HG03457 (cell line): ENCODE measurements around the gene XAB2.
"Not testable (repeated sequence)": the region's sequence is repeated elsewhere in the genome, so short reads cannot be mapped to it uniquely, and the experiment has no call there.

Source experiments
- ATAC-seq: cut with Tn5 transposase; IDR thresholded peaks from one replicate; pipeline ENCODE4 v1.9.1; 2021; ENCODE audit warnings: moderate number of reproducible peaks; ENCODE audit not compliant: unreplicated experiment

Gene XAB2

GRCh38 chr19:7650148-7650547 lies 20.8 kb upstream of the XAB2 start:
- no peak for ATAC-seq

- ATAC-seq = no peak
These were observed 19.1 kb upstream of the XAB2 start for GRCh38 chr19:7648265-7649014.

DNA sequence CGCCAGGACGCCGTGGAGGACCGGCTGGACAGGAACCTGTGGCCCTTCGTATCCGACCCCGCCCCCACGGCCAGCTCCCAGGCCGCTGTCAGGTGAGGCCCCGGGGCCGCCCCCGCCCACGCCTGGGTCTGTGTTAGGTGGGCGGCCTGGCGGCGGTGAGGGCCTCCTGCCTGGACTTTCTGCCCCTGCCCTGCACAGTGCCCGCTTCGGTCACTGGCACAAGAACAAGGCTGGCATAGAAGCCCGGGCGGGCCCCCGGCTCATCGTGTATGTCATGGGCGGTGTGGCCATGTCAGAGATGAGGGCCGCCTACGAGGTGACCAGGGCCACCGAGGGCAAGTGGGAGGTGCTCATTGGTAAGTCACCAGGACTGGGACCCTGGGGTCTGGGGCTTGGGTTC lies 17.8 kb upstream of the XAB2 start:
- ATAC-seq = no peak

DNA sequence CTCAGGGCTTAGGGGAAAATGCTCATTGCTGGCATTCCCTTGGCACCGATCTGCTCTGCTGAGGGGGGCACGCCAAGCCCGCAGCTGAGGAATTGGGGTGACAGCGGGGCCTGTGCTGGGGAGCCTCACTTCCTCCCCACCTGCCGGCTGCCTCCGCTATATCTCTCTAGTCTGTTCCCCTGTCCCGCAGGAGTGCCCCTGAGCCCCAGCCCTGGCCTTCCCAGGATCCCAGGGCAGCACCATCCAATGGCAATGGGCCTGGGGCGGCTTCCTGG lies 17.0 kb upstream of the XAB2 start:
- no peak for ATAC-seq

DNA sequence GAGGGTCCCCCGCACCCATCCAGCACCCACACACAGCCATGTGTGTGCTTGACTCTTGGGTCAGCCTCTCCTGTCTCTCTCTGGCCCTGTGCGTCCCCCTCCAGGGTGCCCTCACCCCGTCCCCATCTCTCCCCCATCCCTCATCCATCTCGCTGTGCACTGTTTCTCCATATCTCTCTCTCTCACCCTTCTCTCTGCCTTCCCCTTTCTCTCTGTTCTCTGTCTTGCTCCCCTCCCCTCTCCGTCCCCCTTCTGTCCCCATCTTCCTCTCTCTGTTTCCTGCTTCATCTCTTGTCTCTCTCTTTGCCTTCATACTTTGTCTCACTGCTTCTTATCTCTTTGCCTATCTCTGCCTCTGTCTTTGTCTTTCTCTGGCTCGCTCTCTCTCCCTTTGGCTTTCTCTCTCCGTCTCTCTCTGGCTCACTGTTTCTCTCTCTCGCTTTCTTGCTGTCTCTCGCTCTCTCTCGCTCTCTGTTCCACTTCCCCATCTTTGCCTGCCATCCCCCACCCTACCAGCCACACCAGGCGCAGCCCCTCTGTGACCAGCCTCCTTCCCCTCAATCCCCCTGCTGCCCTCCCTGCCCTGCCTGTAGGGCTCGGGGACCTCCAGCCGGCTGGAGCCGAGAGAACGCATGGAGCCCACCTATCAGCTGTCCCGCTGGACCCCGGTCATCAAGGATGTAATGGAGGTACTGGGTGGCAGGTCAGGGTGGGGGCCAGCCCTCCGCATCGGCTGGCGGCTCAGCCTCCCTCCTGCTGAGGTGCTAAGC lies 16.5 kb upstream of the XAB2 start:
- no peak for ATAC-seq

- ATAC-seq = no peak
These were observed 15.8 kb upstream of the XAB2 start for GRCh38 chr19:7645163-7645562.

GRCh38 chr19:7644550-7644877 lies 15.2 kb upstream of the XAB2 start:
- ATAC-seq = no peak

GRCh38 chr19:7643629-7644549 lies 14.5 kb upstream of the XAB2 start:
- ATAC-seq = not testable (repeated sequence)

- ATAC-seq = no peak
These were observed 13.7 kb upstream of the XAB2 start for GRCh38 chr19:7643031-7643415.

DNA sequence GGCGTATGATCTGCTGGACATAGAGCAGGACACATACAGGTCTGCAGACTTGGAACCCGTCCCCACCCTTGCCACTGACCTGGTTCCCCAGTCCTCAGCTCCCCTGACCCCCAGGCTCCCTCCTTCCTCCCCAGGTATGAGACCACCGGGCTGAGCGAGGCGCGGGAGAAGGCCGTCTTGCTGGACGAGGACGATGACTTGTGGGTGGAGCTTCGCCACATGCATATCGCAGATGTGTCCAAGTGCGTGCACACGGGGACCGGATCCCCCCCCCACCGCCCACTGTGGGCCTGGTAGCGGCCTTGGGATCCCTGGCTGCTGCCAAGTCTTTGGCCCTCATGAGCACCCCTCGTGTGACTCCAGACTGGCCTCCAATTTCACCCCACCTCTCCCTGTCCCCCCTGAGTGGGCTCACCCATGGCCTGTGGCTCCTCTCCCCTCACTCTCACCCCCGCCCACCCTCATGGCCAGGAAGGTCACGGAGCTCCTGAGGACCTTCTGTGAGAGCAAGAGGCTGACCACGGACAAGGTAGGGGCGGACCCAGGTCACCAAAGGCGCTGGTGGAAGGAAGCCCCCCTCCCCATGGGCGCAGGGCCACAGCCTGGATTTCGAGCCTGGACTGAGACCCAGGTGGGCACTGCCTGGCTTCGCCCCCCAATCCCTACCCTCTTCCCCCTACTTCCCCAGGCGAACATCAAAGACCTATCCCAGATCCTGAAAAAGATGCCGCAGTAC lies 13.1 kb upstream of the XAB2 start:
- ATAC-seq = no peak

- ATAC-seq = no peak
These were observed 12.2 kb upstream of the XAB2 start for GRCh38 chr19:7641290-7642276.

DNA sequence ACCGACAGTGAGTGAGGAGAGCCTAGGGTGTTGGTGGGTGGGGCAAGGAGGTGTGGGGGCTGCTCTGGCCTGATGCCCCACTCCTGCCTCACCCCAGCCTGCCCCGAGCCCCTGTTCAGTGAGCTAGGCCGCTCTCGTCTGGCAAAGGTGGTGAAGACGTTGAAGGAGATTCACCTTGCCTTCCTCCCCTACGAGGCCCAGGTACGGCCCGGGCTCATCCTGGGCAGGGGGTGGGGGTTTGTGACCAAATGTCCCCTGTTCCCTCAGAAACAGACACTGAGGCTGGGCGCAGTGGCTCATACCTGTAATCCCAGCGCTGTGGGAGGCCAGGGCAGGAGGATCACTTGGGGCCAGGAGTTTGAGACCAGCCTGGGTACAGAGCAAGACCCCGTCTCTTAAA lies 11.5 kb upstream of the XAB2 start:
- no peak for ATAC-seq

DNA sequence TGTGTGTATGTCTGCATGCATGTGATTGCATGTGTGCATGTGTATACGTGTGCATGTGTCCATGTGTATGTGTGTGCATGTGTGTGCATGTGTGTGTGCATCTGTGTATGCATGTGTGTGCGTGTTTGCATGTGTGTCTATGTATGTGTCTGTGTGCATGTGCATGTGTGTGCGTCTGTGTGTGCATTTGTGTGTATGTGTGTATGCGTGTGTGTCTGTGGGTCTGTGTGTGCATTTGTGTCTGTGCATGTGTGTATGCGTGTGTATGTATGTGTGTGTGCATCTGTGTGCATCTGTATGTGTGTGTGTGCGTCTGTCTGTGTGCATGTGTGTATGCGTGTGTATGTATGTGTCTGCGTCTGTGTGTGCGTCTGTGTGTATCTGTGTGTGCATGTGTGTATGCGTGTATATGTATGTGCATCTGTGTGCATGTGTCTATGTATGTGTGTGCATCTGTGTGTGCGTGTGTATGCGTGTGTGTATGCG lies 10.6 kb upstream of the XAB2 start:
- no peak for ATAC-seq

DNA sequence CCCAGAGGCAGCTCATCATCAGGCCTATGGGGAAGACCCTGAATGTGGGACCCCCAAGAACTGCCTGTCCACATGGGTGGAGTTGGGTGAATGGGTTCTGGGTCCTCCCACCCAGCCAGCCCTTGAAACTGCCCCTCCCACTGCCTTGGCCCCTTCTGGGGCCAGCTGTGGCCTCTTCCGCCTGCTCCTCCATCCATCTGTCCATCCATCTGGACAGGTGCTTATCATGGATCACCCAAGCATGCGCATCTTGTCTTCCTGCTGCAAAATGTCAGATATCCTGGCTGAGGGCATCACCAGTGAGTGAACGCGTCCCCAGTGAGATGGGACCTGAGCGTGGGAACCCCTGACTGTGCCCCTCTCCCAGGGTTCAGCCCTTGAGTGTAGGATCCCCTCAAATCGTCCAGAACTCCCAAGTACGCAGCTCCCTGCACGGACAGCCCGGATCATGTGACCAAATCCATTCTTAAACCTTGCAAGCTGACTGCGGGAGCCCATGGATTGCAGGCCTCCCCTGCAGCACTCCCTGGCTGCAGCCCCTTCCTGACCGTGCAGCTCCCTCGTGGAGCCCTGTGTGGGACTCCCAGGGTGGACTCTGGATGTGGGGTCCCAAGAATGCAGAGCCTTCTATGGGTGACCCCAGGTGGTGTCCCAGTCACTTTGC lies 9.6 kb upstream of the XAB2 start:
- ATAC-seq = no peak

DNA sequence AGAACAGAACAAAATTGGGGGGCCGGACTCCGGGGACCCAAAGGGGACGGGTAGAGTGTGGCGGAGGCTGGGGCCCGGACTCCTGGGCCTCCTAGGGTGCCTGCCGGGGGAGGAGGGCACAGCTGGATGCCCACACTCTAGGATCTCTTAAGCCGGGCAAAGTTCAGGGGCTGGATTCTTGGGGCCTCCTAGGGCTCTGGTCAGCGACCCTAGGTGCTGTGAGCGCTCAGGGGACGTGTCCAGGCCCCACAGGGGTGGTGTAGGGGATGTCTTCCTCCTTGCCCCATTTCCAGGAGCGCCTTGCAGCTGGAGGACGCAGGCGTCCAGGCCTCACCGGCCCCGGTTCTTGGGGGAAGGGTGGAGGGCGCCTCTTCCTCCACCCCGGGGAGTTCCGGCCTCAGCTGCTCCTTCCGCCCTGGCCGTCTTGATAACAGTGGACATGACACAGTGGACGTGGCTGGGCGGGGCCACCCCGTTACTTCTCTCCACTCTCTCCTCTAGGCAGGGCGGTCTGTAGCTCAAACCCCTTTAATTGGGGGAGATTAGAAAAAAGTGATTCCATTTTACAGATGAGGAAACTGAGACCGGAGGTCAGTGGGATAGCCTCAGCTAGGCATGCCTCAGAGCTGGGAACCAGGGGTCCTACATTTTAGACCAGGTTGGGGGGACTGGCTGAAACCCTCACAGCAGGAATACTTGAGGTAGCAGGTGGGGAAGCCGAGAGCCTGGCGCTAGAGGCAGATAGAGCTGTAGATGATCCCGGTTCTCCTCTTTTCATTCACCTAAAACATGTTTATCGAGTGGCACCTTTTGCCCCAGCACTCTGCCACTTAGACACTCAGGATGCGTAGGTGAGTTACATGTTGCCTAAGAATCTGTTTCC lies 8.3 kb upstream of the XAB2 start:
- no peak for ATAC-seq

DNA sequence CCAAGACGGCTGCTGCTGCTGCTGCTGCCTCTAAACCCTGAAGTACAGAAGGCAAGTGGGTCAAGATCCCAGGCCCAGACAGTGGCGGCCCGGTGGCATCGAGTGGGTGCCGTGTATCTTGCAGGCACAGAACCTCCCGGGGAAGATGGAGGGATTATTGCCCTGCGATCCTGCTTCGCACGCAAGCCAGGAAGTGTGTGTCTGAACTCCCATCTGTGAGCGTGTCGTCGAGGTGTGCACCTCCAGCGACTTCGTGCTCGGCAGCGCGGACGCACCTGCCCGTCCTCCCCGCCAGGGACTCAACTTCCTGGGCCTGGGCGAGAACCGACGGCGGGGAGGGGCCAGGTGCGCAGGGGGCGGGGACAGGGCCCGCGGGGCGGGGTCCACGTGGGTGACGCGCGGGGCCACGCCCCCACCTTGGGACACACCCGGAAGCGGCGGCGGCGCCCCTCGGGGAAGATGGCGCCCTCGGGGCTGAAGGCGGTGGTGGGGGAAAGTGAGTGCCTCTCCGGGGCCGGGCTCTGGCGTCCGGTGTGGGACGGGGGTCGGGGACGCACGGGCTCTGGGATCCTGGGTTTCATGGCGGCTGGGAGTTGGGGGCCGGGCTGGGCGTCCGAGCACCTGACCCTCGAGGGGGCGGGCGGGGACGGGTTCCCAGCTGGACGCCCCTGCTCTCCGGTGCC lies 7.5 kb upstream of the XAB2 start, which contains the start of gene STXBP2:
Gene STXBP2, plus strand, starts transcription at position 420 of the 683 bp plus-strand sequence. Its CDS starts 40 bp downstream, at position 460.
- no peak for ATAC-seq

GRCh38 chr19:7636317-7636690 lies 7.0 kb upstream of the XAB2 start:
- no peak for ATAC-seq

GRCh38 chr19:7635670-7636069 lies 6.3 kb upstream of the XAB2 start:
- no peak for ATAC-seq
